IMR-90 (cell line): Measurements from ENCODE around the gene DDC. TPM values are rescaled to one million over a fixed set of nuclear protein-coding genes. Genes with fewer than 3 reads are reported as not detected.

ENCODE experiments used
- ATAC-seq: fragments of 200-7000 bp; cut with Tn5 transposase; 2 replicates; pipeline ENCODE4 v1.9.1; 2020; ENCODE audit warnings: low read depth, mild to moderate bottlenecking, moderate library complexity
- BruUV-seq: library from RNA; stranded (reverse); fragments of 400-500 nt; replicated peaks from 2 replicates; lab custom pipeline; 2021; lab: Mats Ljungman, UMichigan
- CTCF ChIA-PET: fragments of 300-600 bp; formaldehyde crosslinking; extraction: SDS; loops from one replicate; lab custom pipeline; 2021; ENCODE audit warnings: antibody characterized with exemption; lab: Yijun Ruan, JAX
- POLR2A ChIA-PET: fragments of 300-600 bp; sonication (Branson Sonifier 250); formaldehyde crosslinking; loops from one replicate; lab custom pipeline; 2022; ENCODE audit warnings: antibody characterized with exemption; ENCODE audit not compliant: unreplicated experiment; lab: Charles Lee
- DNase-seq: peaks from one replicate; pipeline ENCODE4 v3.0.0; 2013
- H2AFZ ChIP-seq: replicated peaks from 2 replicates; pipeline ENCODE3; 2013; ENCODE audit warnings: low read length, mild to moderate bottlenecking; ENCODE audit not compliant: poor library complexity
- H2AK5ac ChIP-seq: 2 replicates; pipeline ENCODE4 v1.6.1; 2013; ENCODE audit warnings: low read depth, low read length, inconsistent platforms
- H2AK9ac ChIP-seq: replicated peaks from 2 replicates; pipeline ENCODE3; 2013; ENCODE audit warnings: mild to moderate bottlenecking, low read depth, low read length, moderate library complexity; ENCODE audit not compliant: poor library complexity
- H2BK120ac ChIP-seq: 2 replicates; pipeline ENCODE4 v1.6.1; 2013; ENCODE audit warnings: low read depth, low read length, inconsistent platforms
- H2BK15ac ChIP-seq: 3 replicates; pipeline ENCODE4 v1.6.1; 2013; ENCODE audit warnings: low read depth, low read length, inconsistent platforms
- H2BK20ac ChIP-seq: 2 replicates; pipeline ENCODE4 v1.6.1; 2013; ENCODE audit warnings: low read depth, mild to moderate bottlenecking, inconsistent platforms, low read length, moderate library complexity
- H2BK5ac ChIP-seq: 2 replicates; pipeline ENCODE4 v1.6.1; 2013; ENCODE audit warnings: mild to moderate bottlenecking, low read depth, low read length, inconsistent platforms; ENCODE audit not compliant: poor library complexity, severe bottlenecking
- H3K14ac ChIP-seq: replicated peaks from 2 replicates; pipeline ENCODE4 v1.6.1; 2013; ENCODE audit warnings: low read depth, low read length, inconsistent platforms
- H3K18ac ChIP-seq: 2 replicates; pipeline ENCODE4 v1.6.1; 2013; ENCODE audit warnings: low read depth, low read length, control low read depth
- H3K23ac ChIP-seq: 2 replicates; pipeline ENCODE4 v1.6.1; 2013; ENCODE audit warnings: low read depth, low read length, inconsistent platforms
- H3K27ac ChIP-seq: 2 replicates; pipeline ENCODE4 v1.5.1; 2013; ENCODE audit warnings: mild to moderate bottlenecking, control low read depth, low read length; ENCODE audit not compliant: insufficient read depth
- H3K27me3 ChIP-seq: 2 replicates; pipeline ENCODE4 v1.6.1; 2013; ENCODE audit warnings: low read length; ENCODE audit not compliant: control insufficient read depth, insufficient read depth
- H3K36me3 ChIP-seq: 2 replicates; pipeline ENCODE4 v1.6.1; 2013; ENCODE audit warnings: low read length, mixed read lengths; ENCODE audit not compliant: control insufficient read depth, insufficient read depth
- H3K4ac ChIP-seq: 2 replicates; pipeline ENCODE4 v1.6.1; 2013; ENCODE audit warnings: low read depth, low read length, inconsistent platforms
- H3K4me1 ChIP-seq: 2 replicates; pipeline ENCODE4 v1.6.1; 2013; ENCODE audit warnings: low read length, mixed read lengths; ENCODE audit not compliant: control insufficient read depth, insufficient read depth
- H3K4me2 ChIP-seq: 2 replicates; pipeline ENCODE4 v1.6.1; 2013; ENCODE audit warnings: low read depth, mild to moderate bottlenecking, control low read depth, low read length, moderate library complexity
- H3K4me3 ChIP-seq: 2 replicates; pipeline ENCODE4 v1.5.1; 2013; ENCODE audit warnings: low read depth, mild to moderate bottlenecking, control low read depth, low read length, moderate library complexity; ENCODE audit not compliant: insufficient read depth
- H3K56ac ChIP-seq: 2 replicates; pipeline ENCODE4 v1.6.1; 2013; ENCODE audit warnings: low read length, inconsistent platforms; ENCODE audit not compliant: insufficient read depth; ENCODE audit errors: extremely low read depth
- H3K79me1 ChIP-seq, 2 experiments: 2 replicates each; pipeline ENCODE4 v1.6.1; 2013; ENCODE audit warnings: low read length in 2 of 2, inconsistent platforms in 1 of 2, low read depth in 1 of 2
- H3K9ac ChIP-seq: 2 replicates; pipeline ENCODE4 v1.6.1; 2013; ENCODE audit warnings: low read depth, low read length, control low read depth
- H3K9me1 ChIP-seq: 2 replicates; pipeline ENCODE4 v1.6.1; 2013; ENCODE audit warnings: low read length, inconsistent platforms; ENCODE audit not compliant: insufficient read depth
- H3K9me3 ChIP-seq: 2 replicates; pipeline ENCODE4 v1.6.1; 2013; ENCODE audit warnings: low read length; ENCODE audit not compliant: control insufficient read depth, insufficient read depth
- H4K20me1 ChIP-seq: 2 replicates; pipeline ENCODE4 v1.6.1; 2013; ENCODE audit warnings: low read length, inconsistent platforms; ENCODE audit not compliant: insufficient read depth
- H4K5ac ChIP-seq: 2 replicates; pipeline ENCODE4 v1.6.1; 2013; ENCODE audit warnings: mild to moderate bottlenecking, low read depth, low read length, control low read depth
- H4K8ac ChIP-seq, 2 experiments: 2 replicates each; pipeline ENCODE4 v1.6.1; 2013; ENCODE audit warnings: low read depth in 2 of 2, low read length in 2 of 2, control low read depth in 1 of 2, inconsistent platforms in 1 of 2
- H4K91ac ChIP-seq: 2 replicates; pipeline ENCODE4 v1.6.1; 2013; ENCODE audit warnings: low read depth, low read length, inconsistent platforms; ENCODE audit not compliant: insufficient read depth
- BHLHE40 ChIP-seq: fragments of 150-350 bp; IDR thresholded peaks from 2 replicates; pipeline ENCODE4 v1.6.1; 2016; ENCODE audit warnings: mild to moderate bottlenecking, low read depth, low read length
- CEBPB ChIP-seq: IDR thresholded peaks from 2 replicates; pipeline ENCODE4 v1.6.1; 2012; ENCODE audit warnings: low read depth, low read length, improper control_type of control experiment
- CHD1 ChIP-seq: IDR thresholded peaks from 2 replicates; pipeline ENCODE4 v1.6.1; 2012; ENCODE audit warnings: low read depth, low read length, improper control_type of control experiment
- FOS ChIP-seq: fragments of 150-350 bp; IDR thresholded peaks from 2 replicates; pipeline ENCODE4 v1.6.1; 2016; ENCODE audit warnings: low read depth, low read length
- MAFK ChIP-seq: IDR thresholded peaks from 2 replicates; pipeline ENCODE4 v1.6.1; 2012; ENCODE audit warnings: low read depth, low read length, improper control_type of control experiment
- MAZ ChIP-seq: IDR thresholded peaks from 2 replicates; pipeline ENCODE4 v1.6.1; 2012; ENCODE audit warnings: low read depth, mild to moderate bottlenecking, low read length, improper control_type of control experiment, moderate library complexity, borderline replicate concordance
- MXI1 ChIP-seq: IDR thresholded peaks from 2 replicates; pipeline ENCODE4 v1.6.1; 2012; ENCODE audit warnings: low read depth, mild to moderate bottlenecking, low read length, moderate library complexity, borderline replicate concordance
- POLR2A ChIP-seq: IDR thresholded peaks from 2 replicates; pipeline ENCODE4 v1.6.1; 2012; ENCODE audit warnings: mild to moderate bottlenecking, low read depth, low read length
- RAD21 ChIP-seq: IDR thresholded peaks from 2 replicates; pipeline ENCODE4 v1.6.1; 2012; ENCODE audit warnings: low read length, improper control_type of control experiment
- RFX5 ChIP-seq: IDR thresholded peaks from 2 replicates; pipeline ENCODE4 v1.8.0; 2012; ENCODE audit warnings: low read depth, mild to moderate bottlenecking, low read length, moderate library complexity
- dilution Hi-C: fragments of 300-500 bp; cut with HindIII; formaldehyde crosslinking; loops from one replicate; pipeline ENCODE4 v1.14.3; 2018; ENCODE audit warnings: low sequenced_read_pairs; ENCODE audit not compliant: unreplicated experiment
- in situ Hi-C: fragments of 300-500 bp; cut with MboI; formaldehyde crosslinking; loops from 3 replicates; pipeline ENCODE4 v1.14.3; 2019; ENCODE audit warnings: low sequenced_read_pairs, inconsistent platforms, mixed read lengths
- intact Hi-C: fragments of 100-400 bp; cut with micrococcal nuclease; formaldehyde crosslinking; loops from 2 replicates; pipeline ENCODE4 v1.10.0; 2022
- polyA plus RNA-seq, 3 experiments: library from polyadenylated mRNA; depleted of rRNA; stranded (reverse); fragments of >200 nt; gene quantifications; 2 replicates each; pipeline ENCODE4 v1.2.3, GENCODE V29; 2012; ENCODE audit warnings: low replicate concordance in 1 of 3
- total RNA-seq: library from RNA; depleted of rRNA; stranded (reverse); fragments of >200 nt; gene quantifications from 2 replicates; pipeline ENCODE4 v1.2.3, GENCODE V29; 2012
- TF ChIP-seq, protein P1 (sequence below): fragments of 150-350 bp; IDR thresholded peaks from 2 replicates; pipeline ENCODE4 v1.6.1; 2017; ENCODE audit warnings: mild to moderate bottlenecking, antibody characterized with exemption, low read length, low read depth
- TF ChIP-seq, protein P2 (sequence below): conservative IDR thresholded peaks from 2 replicates; pipeline ENCODE4 v1.5.1; 2012; ENCODE audit warnings: mild to moderate bottlenecking, low read depth, low read length, improper control_type of control experiment
- TF ChIP-seq, protein P3 (sequence below): fragments of 150-350 bp; IDR thresholded peaks from 2 replicates; pipeline ENCODE4 v1.6.1; 2016; ENCODE audit warnings: low read depth, mild to moderate bottlenecking, low read length, moderate library complexity, borderline replicate concordance

The DDC gene
- total and polyA plus RNA-seq, 2 of the 4 experiments (the other 2 are of a cell fraction) = not detected

DNA sequence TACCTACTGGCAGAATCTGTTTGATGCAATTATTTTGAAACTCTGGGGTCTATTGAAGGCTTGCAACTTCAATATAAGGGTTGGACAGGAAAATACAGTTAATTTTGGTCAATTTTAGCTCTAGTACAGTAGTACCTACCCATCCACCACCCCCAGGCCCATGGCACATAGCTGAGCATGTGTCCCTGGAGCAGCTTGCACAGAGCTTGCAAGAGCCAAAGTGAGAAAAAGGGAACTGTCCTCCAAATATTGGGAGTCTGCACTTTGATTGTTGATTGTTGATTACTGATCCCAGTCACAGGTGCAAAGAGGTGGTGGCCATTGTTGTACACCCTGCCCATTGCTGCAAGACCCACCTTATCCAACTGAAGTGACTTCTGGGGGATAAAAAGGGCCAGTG, 52.8 kb downstream of the DDC start:
- BruUV-seq = no TSS peak
- no peak overlapping the region for H4K8ac ChIP-seq
- H3K4me2 ChIP-seq = no peak overlapping the region
- in situ Hi-C loops (no loop called here), intact Hi-C loops (no loop called here), dilution Hi-C loops (no loop called here)
- no peak overlapping the region for H3K18ac ChIP-seq
- H3K9me3 ChIP-seq = no peaks in the 10 kb centered on the region
- no peaks in the 10 kb centered on the region for H4K20me1 ChIP-seq
- H2AK9ac ChIP-seq = no peak overlapping the region
- no peak overlapping the region for H3K9ac ChIP-seq
- TF ChIP-seq MXI1 = no peak
- TF ChIP-seq, protein P1, sequence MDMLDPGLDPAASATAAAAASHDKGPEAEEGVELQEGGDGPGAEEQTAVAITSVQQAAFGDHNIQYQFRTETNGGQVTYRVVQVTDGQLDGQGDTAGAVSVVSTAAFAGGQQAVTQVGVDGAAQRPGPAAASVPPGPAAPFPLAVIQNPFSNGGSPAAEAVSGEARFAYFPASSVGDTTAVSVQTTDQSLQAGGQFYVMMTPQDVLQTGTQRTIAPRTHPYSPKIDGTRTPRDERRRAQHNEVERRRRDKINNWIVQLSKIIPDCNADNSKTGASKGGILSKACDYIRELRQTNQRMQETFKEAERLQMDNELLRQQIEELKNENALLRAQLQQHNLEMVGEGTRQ = no peak
- TF ChIP-seq MAFK = no peak
- TF ChIP-seq, protein P2, sequence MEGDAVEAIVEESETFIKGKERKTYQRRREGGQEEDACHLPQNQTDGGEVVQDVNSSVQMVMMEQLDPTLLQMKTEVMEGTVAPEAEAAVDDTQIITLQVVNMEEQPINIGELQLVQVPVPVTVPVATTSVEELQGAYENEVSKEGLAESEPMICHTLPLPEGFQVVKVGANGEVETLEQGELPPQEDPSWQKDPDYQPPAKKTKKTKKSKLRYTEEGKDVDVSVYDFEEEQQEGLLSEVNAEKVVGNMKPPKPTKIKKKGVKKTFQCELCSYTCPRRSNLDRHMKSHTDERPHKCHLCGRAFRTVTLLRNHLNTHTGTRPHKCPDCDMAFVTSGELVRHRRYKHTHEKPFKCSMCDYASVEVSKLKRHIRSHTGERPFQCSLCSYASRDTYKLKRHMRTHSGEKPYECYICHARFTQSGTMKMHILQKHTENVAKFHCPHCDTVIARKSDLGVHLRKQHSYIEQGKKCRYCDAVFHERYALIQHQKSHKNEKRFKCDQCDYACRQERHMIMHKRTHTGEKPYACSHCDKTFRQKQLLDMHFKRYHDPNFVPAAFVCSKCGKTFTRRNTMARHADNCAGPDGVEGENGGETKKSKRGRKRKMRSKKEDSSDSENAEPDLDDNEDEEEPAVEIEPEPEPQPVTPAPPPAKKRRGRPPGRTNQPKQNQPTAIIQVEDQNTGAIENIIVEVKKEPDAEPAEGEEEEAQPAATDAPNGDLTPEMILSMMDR = no peak
- TF ChIP-seq, protein P3, sequence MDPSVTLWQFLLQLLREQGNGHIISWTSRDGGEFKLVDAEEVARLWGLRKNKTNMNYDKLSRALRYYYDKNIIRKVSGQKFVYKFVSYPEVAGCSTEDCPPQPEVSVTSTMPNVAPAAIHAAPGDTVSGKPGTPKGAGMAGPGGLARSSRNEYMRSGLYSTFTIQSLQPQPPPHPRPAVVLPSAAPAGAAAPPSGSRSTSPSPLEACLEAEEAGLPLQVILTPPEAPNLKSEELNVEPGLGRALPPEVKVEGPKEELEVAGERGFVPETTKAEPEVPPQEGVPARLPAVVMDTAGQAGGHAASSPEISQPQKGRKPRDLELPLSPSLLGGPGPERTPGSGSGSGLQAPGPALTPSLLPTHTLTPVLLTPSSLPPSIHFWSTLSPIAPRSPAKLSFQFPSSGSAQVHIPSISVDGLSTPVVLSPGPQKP = no peak
- no peak for TF ChIP-seq POLR2A
- TF ChIP-seq RAD21 = no peak
- no peak for TF ChIP-seq FOS
- TF ChIP-seq CHD1 = no peak
- no peak for TF ChIP-seq RFX5
- no peak for TF ChIP-seq MAZ
- no peak for TF ChIP-seq BHLHE40
- no peak for TF ChIP-seq CEBPB
- H3K27ac ChIP-seq = no peak overlapping the region
- no peak overlapping the region for H2BK20ac ChIP-seq
- ATAC-seq (no peak), DNase-seq (no peak)
- H3K4me1 ChIP-seq = no peaks in the 10 kb centered on the region
- no peak overlapping the region for H4K91ac ChIP-seq
- H3K79me1 ChIP-seq = no peaks in the 10 kb centered on the region
- H2BK15ac ChIP-seq = no peak overlapping the region
- no peak overlapping the region for H3K4ac ChIP-seq
- H3K9me1 ChIP-seq = no peaks in the 10 kb centered on the region
- H3K56ac ChIP-seq = no peak overlapping the region
- no peak overlapping the region for H4K5ac ChIP-seq
- no peak overlapping the region for H3K4me3 ChIP-seq
- no peak overlapping the region for H2AK5ac ChIP-seq
- H3K14ac ChIP-seq = no peak overlapping the region
- no peak overlapping the region for H3K23ac ChIP-seq
- POLR2A ChIA-PET = no interaction called here
- H2BK120ac ChIP-seq = no peak overlapping the region
- H2BK5ac ChIP-seq = no peak overlapping the region
- peaks cover 4% of the 10 kb centered on the region; the same call in 1 of the 2 replicates for H3K27me3 ChIP-seq
- CTCF ChIA-PET = interaction anchor here (0.6 kb wide), 1 partner anchor 121 kb away, joined by 3 read pairs; no protein-coding TSS in a partner anchor
- H3K36me3 ChIP-seq = no peaks in the 10 kb centered on the region
- H2AFZ ChIP-seq = no peak overlapping the region
